OCI-LY1 (cell line): ENCODE results near the gene NPAS3.

Source experiments
- H2AFZ ChIP-seq: fragments of 200-600 bp; sonication (generic), shearing (Covaris generic); 2 replicates; pipeline ENCODE4 v1.6.0; 2014; ENCODE audit warnings: antibody characterized with exemption, mild to moderate bottlenecking, low read length
- H3F3A ChIP-seq: fragments of 200-600 bp; sonication (generic), shearing (Covaris generic); 2 replicates; pipeline ENCODE4 v1.6.0; 2014; ENCODE audit warnings: mild to moderate bottlenecking, antibody characterized with exemption, low read length, moderate library complexity; ENCODE audit not compliant: insufficient read depth
- H3K27ac ChIP-seq: fragments of 200-600 bp; sonication (generic); 2 replicates; pipeline ENCODE4 v1.5.1; 2014; ENCODE audit warnings: low read length, mixed run types, mild to moderate bottlenecking, low read depth; ENCODE audit not compliant: poor library complexity, severe bottlenecking
- H3K27me3 ChIP-seq: fragments of 200-600 bp; sonication (generic); 2 replicates; pipeline ENCODE4 v1.6.0; 2014; ENCODE audit warnings: antibody characterized with exemption, mild to moderate bottlenecking, low read length, moderate library complexity; ENCODE audit not compliant: insufficient read depth
- H3K36me3 ChIP-seq: fragments of 200-600 bp; sonication (generic); 2 replicates; pipeline ENCODE4 v1.6.1; 2014; ENCODE audit warnings: mild to moderate bottlenecking, antibody characterized with exemption, low read length, moderate library complexity, mixed read lengths; ENCODE audit not compliant: insufficient read depth
- H3K4me1 ChIP-seq: fragments of 200-600 bp; sonication (generic); 2 replicates; pipeline ENCODE4 v1.5.1; 2014; ENCODE audit warnings: mild to moderate bottlenecking, low read length, moderate library complexity; ENCODE audit not compliant: insufficient read depth, severe bottlenecking
- H3K4me2 ChIP-seq: fragments of 200-600 bp; sonication (generic), shearing (Covaris generic); 2 replicates; pipeline ENCODE4 v1.6.1; 2014; ENCODE audit warnings: low read length
- H3K4me3 ChIP-seq: fragments of 200-600 bp; sonication (generic); 2 replicates; pipeline ENCODE4 v1.5.1; 2014; ENCODE audit warnings: low read length, low read depth, mild to moderate bottlenecking, mixed read lengths; ENCODE audit not compliant: poor library complexity, severe bottlenecking
- H3K79me2 ChIP-seq: fragments of 200-600 bp; shearing (Covaris generic); 2 replicates; pipeline ENCODE4 v1.6.1; 2016; ENCODE audit warnings: mixed run types, low read length, mixed read lengths; ENCODE audit not compliant: insufficient read depth
- H3K9ac ChIP-seq: fragments of 200-600 bp; sonication (generic), shearing (Covaris generic); 2 replicates; pipeline ENCODE4 v1.6.1; 2014; ENCODE audit warnings: mild to moderate bottlenecking, low read length, mixed read lengths
- H3K9me2 ChIP-seq: fragments of 200-600 bp; sonication (generic), shearing (Covaris generic); 2 replicates; pipeline ENCODE4 v1.6.1; 2014; ENCODE audit warnings: low read depth, mild to moderate bottlenecking, low read length, mixed read lengths
- H3K9me3 ChIP-seq: fragments of 200-600 bp; shearing (Covaris generic); 2 replicates; pipeline ENCODE4 v1.6.1; 2014; ENCODE audit warnings: low read length, mixed read lengths
- H4K20me1 ChIP-seq: fragments of 200-600 bp; sonication (generic), shearing (Covaris generic); 2 replicates; pipeline ENCODE4 v1.6.0; 2016; ENCODE audit warnings: mild to moderate bottlenecking, low read length; ENCODE audit not compliant: insufficient read depth
- CTCF ChIP-seq: fragments of 200-600 bp; sonication (generic), shearing (Covaris generic); IDR thresholded peaks from 2 replicates; pipeline ENCODE4 v1.5.1; 2017; ENCODE audit warnings: mild to moderate bottlenecking, antibody characterized with exemption, low read length, moderate library complexity, mixed read lengths
- EZH2 ChIP-seq: fragments of 200-600 bp; sonication (generic), shearing (Covaris generic); IDR thresholded peaks from 2 replicates; pipeline ENCODE4 v1.8.0; 2017; ENCODE audit warnings: borderline replicate concordance, mixed run types, mild to moderate bottlenecking, antibody characterized with exemption, low read length, moderate library complexity, mixed read lengths

NPAS3 gene

GRCh38 chr14:33493990-33494389 lies 555.3 kb downstream of the NPAS3 start:
- Histone ChIP-seq H3K4me2 (no peak overlapping the region), H3K9ac (no peak overlapping the region), H3K4me3 (no peak overlapping the region), H4K20me1 (no peaks in the 10 kb centered on the region), H2AFZ (no peak overlapping the region), H3F3A (no peaks in the 10 kb centered on the region; the same call in 1 of the 2 replicates), H3K4me1 (no peaks in the 10 kb centered on the region), H3K36me3 (no peaks in the 10 kb centered on the region), H3K27ac (no peak overlapping the region), H3K9me2 (no peaks in the 10 kb centered on the region), H3K27me3 (no peaks in the 10 kb centered on the region), H3K9me3 (no peaks in the 10 kb centered on the region), H3K79me2 (no peaks in the 10 kb centered on the region)
- TF ChIP-seq CTCF (no peak), EZH2 (no peak)

GRCh38 chr14:33499687-33500086 lies 561.0 kb downstream of the NPAS3 start:
- Histone ChIP-seq H3K9me2 (no peaks in the 10 kb centered on the region), H3F3A (no peaks in the 10 kb centered on the region), H3K79me2 (no peaks in the 10 kb centered on the region), H4K20me1 (no peaks in the 10 kb centered on the region), H3K9ac (no peak overlapping the region), H2AFZ (no peak overlapping the region), H3K27ac (no peak overlapping the region), H3K27me3 (no peaks in the 10 kb centered on the region), H3K9me3 (no peaks in the 10 kb centered on the region), H3K4me2 (no peak overlapping the region), H3K4me1 (no peaks in the 10 kb centered on the region), H3K36me3 (no peaks in the 10 kb centered on the region), H3K4me3 (no peak overlapping the region)
- TF ChIP-seq EZH2 (no peak), CTCF (no peak)

GRCh38 chr14:33504246-33505099 lies 565.8 kb downstream of the NPAS3 start:
- no peaks in the 10 kb centered on the region for H3K9me2 ChIP-seq

More at GRCh38 chr14:33504246-33505099, 565.8 kb downstream of the NPAS3 start:
- Histone ChIP-seq H2AFZ (no peak overlapping the region), H3F3A (no peaks in the 10 kb centered on the region), H3K36me3 (no peaks in the 10 kb centered on the region), H3K9ac (no peak overlapping the region), H3K4me3 (no peak overlapping the region), H4K20me1 (no peaks in the 10 kb centered on the region), H3K27ac (no peak overlapping the region), H3K27me3 (no peaks in the 10 kb centered on the region), H3K9me3 (no peaks in the 10 kb centered on the region), H3K4me1 (no peaks in the 10 kb centered on the region), H3K79me2 (no peaks in the 10 kb centered on the region), H3K4me2 (no peak overlapping the region)
- no peak for TF ChIP-seq EZH2
- TF ChIP-seq CTCF: no peak
